ENCODE results near the gene NDEL1. TPM values are rescaled to one million over a fixed set of nuclear protein-coding genes. Genes with fewer than 3 reads are reported as not detected.
A peak's percentile ranks its signal among the peaks of the same experiment; 100 is the strongest.
"Not testable (repeated sequence)": the region's sequence is repeated elsewhere in the genome, so short reads cannot be mapped to it uniquely, and the experiment has no call there.

The NDEL1 gene
- total RNA-seq: 98.7 TPM

- DNase-seq: peak; percentile 98
Observed at GRCh38 chr17:8435245-8436168, at the start of gene NDEL1. Gene NDEL1 (plus strand): TSS chr17:8435884. CDS start chr17:8444272, 8,388 bp downstream.

GRCh38 chr17:8386841-8387240 is 48.8 kb upstream of the NDEL1 start:
- no peak for DNase-seq

GRCh38 chr17:8387914-8388651 is 47.6 kb upstream of the NDEL1 start:
- DNase-seq: no peak

- DNase-seq: no peak
Observed at GRCh38 chr17:8391711-8392110, 44.0 kb upstream of the NDEL1 start.

- DNase-seq: no peak
Observed at GRCh38 chr17:8392274-8392673, 43.4 kb upstream of the NDEL1 start.

GRCh38 chr17:8392674-8393469 is 42.8 kb upstream of the NDEL1 start:
- DNase-seq: no peak

GRCh38 chr17:8393470-8394231 is 42.0 kb upstream of the NDEL1 start:
- DNase-seq: no peak

- DNase-seq: not testable (repeated sequence)
Observed at GRCh38 chr17:8394497-8394896, 41.2 kb upstream of the NDEL1 start.

GRCh38 chr17:8397636-8398035 is 38.0 kb upstream of the NDEL1 start, which contains the start of gene RNF222:
Gene RNF222 (minus strand): TSS chr17:8397827. CDS start chr17:8393461, 4,366 bp downstream.
- DNase-seq: no peak

- DNase-seq: no peak
Observed at GRCh38 chr17:8398980-8399379, 36.7 kb upstream of the NDEL1 start.

- no peak for DNase-seq
Observed at GRCh38 chr17:8401107-8401506, 34.6 kb upstream of the NDEL1 start.

GRCh38 chr17:8402921-8403536 is 32.7 kb upstream of the NDEL1 start:
- DNase-seq: no peak

GRCh38 chr17:8405499-8406016 is 30.1 kb upstream of the NDEL1 start:
- no peak for DNase-seq

GRCh38 chr17:8406174-8406573 is 29.5 kb upstream of the NDEL1 start:
- no peak for DNase-seq

GRCh38 chr17:8408371-8408770 is 27.3 kb upstream of the NDEL1 start:
- no peak for DNase-seq

GRCh38 chr17:8409966-8410882 is 25.5 kb upstream of the NDEL1 start:
- peak; percentile 72 for DNase-seq

- DNase-seq: no peak
Observed at GRCh38 chr17:8410883-8411238, 24.8 kb upstream of the NDEL1 start.

- no peak for DNase-seq
Observed at GRCh38 chr17:8412089-8412488, 23.6 kb upstream of the NDEL1 start.

- DNase-seq: no peak
Observed at GRCh38 chr17:8413328-8413727, 22.4 kb upstream of the NDEL1 start.

- DNase-seq: no peak
Observed at GRCh38 chr17:8413938-8414337, 21.7 kb upstream of the NDEL1 start.
